Subcutaneous abdominal adipose tissue (tissue), 5 donors: ENCODE data around the gene MARK4.

Source experiments
- H3K27ac ChIP-seq: one replicate; pipeline ENCODE4 v1.7.0; 2013; ENCODE audit warnings: low read depth, mild to moderate bottlenecking, inconsistent platforms, low read length, moderate library complexity
- H3K27me3 ChIP-seq, 5 donors: one replicate each; pipeline ENCODE4 v1.7.0; 2013; ENCODE audit warnings: low read length in 5 of 5, inconsistent platforms in 1 of 5; ENCODE audit not compliant: control insufficient read depth in 5 of 5, insufficient read depth in 4 of 5
- H3K36me3 ChIP-seq, 5 donors: one replicate each; pipeline ENCODE4 v1.7.0; 2013; ENCODE audit warnings: low read length in 5 of 5; ENCODE audit not compliant: control insufficient read depth in 5 of 5, insufficient read depth in 5 of 5
- H3K4me1 ChIP-seq, 5 donors: one replicate each; pipeline ENCODE4 v1.7.0; 2013; ENCODE audit warnings: low read length in 5 of 5, mild to moderate bottlenecking in 3 of 5, moderate library complexity in 1 of 5; ENCODE audit not compliant: control insufficient read depth in 5 of 5, insufficient read depth in 5 of 5
- H3K4me3 ChIP-seq, 5 donors: one replicate each; pipeline ENCODE4 v1.7.0; 2013; ENCODE audit warnings: low read length in 5 of 5, low read depth in 1 of 5
- H3K9ac ChIP-seq, 5 donors: one replicate each; pipeline ENCODE4 v1.7.0; 2013; ENCODE audit warnings: low read length in 5 of 5, mild to moderate bottlenecking in 4 of 5, moderate library complexity in 3 of 5
- H3K9me3 ChIP-seq, 5 donors: one replicate each; pipeline ENCODE4 v1.7.0; 2013; ENCODE audit warnings: low read length in 5 of 5; ENCODE audit not compliant: control insufficient read depth in 5 of 5
- donor health status: healthy.
- donor health status: healthy.
- donor health status: healthy.
- donor health status: healthy.
- donor health status: healthy.

The MARK4 gene

DNA sequence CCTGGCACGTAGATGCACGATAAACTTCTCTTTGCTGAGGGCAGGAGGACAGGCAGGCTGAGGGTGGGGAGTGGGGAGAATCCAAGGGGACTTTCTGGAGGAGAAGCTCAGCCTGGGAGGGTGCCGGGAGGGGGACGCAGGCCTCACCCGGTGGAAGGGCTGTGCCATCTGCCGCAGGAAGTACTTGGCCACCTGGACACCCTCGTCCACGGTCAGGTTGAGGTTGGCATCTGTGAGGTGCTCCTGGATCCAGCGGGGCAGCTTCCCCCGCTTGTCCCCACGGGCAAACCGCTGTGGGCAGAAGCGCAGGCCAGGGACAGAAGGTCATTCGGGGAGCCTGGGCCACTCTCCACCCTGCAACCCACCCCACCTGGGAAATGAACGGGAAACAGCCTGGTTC lies 101.0 kb downstream of the MARK4 start:
- Histone ChIP-seq H3K27ac (no peak overlapping the region), H3K4me3 (no peak overlapping the region), H3K27me3 (peaks cover 7 to 9% (median 8%) of the 10 kb centered on the region in 5 donors), H3K4me1 (no peaks in the 10 kb centered on the region), H3K9me3 (no peaks in the 10 kb centered on the region), H3K9ac (no peak overlapping the region), H3K36me3 (peaks cover 0 to 66% (median 48%) of the 10 kb centered on the region in 5 donors)

DNA sequence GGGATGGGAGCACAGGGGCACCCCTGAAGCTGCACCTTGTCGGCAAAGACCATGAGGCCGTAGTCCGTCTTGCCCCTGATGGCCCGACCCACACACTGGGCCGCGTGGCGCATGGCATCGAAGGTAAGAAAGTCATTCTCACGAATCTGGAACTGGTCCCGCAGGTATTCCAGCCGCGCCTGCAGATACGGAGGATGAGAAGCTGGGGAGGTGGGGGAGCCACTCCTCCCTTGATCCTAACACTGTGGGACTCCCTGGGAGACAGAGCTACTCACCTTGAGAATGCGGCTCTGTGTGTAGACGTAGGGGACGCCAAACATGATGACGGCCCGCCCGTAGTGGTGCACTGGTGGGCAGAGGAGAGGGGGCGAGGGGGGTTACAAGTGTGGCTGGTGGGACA lies 101.4 kb downstream of the MARK4 start:
- no peak overlapping the region for H3K4me3 ChIP-seq
- H3K27ac ChIP-seq, result no peak overlapping the region
- H3K4me1 ChIP-seq, result no peaks in the 10 kb centered on the region
- no peaks in the 10 kb centered on the region for H3K9me3 ChIP-seq
- H3K36me3 ChIP-seq, result peaks cover 0 to 69% (median 48%) of the 10 kb centered on the region in 5 donors
- no peak overlapping the region for H3K9ac ChIP-seq
- H3K27me3 ChIP-seq, result peaks cover 3 to 7% (median 6%) of the 10 kb centered on the region in 5 donors

DNA sequence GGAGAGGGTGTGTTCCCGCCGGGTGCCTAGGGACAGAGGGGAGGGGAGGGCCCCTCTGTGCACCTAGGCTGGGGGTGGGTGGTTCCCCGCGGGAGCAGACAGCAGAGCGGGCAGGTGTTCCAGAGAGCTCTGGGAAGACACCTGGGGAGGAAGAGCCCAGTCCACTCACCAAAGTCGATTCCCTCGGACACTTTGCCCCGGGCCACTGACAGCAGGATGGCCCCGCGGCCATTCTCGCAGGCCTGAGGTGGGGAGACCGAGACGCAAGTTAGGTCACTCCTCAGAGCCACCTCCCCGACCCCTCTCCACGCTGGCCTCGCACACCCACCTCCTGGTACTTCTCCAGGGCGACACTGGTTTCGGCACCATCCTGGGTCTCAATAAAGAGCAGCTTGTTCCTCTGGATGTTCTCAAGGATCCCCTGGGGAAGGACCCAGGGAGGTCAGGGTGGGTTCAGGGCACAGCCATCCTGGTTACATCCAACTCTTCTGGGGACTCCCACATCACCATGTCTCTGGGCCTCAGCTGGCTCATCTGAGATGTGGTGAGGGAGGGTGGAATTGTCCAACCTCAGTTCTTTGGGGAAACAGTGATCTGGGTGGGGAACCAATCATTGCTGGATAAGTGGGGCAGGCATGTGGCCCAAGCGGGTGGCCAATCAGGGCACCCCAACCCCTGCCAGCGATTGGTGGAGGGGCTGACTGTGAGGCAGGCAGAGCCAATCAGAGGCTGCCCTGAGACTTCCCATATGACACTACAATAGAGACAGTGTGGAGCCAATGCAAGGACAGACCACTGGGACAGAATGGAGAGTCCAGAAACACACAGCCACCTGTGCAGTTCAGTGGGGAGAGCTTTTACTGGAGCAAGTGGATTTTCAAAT lies 102.1 kb downstream of the MARK4 start:
- Histone ChIP-seq H3K27ac (no peak overlapping the region), H3K4me1 (no peaks in the 10 kb centered on the region), H3K36me3 (peaks cover 0 to 69% (median 48%) of the 10 kb centered on the region in 5 donors)

DNA sequence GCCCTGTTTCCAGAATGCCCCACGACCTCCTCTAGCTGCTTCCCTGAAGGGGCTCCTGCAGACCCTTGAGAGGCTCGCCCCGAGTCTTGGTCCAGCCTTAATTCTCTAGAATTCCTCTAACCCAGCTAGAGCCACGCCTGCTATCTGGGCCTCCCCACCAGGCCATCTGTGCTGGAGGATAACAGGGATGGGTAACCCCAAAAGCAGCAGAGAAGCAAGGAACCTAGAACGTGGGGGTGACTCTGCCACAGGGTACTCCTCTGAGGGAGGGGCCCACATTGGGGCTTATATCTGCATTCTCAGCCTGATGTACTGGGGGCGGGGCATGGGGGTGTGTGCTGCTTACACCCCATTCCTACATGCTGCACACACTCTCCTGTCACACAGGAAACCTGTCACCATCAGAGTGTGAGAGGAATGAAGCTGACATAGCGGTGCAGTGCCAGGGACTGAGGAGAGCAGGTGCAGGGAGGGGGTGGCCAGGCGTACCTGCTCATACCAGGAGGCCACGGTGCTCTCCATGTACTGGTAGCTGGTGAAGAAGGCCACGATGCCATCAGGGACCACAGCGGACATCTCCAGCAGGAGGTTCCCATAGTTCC lies 103.3 kb downstream of the MARK4 start:
- H3K4me1 ChIP-seq, result no peaks in the 10 kb centered on the region
- no peaks in the 10 kb centered on the region for H3K27me3 ChIP-seq
- H3K4me3 ChIP-seq, result no peak overlapping the region
- no peaks in the 10 kb centered on the region for H3K9me3 ChIP-seq
- H3K9ac ChIP-seq, result no peak overlapping the region
- H3K36me3 ChIP-seq, result peaks cover 0 to 80% (median 54%) of the 10 kb centered on the region in 5 donors
- no peak overlapping the region for H3K27ac ChIP-seq

More for the DNA sequence above, 102.1 kb downstream of the MARK4 start:
- Histone ChIP-seq H3K27me3 (peaks cover 0 to 2% (median under 1%) of the 10 kb centered on the region in 5 donors), H3K9ac (no peak overlapping the region), H3K4me3 (no peak overlapping the region), H3K9me3 (no peaks in the 10 kb centered on the region)
